Stimulated activated CD4-positive, alpha-beta T cell treated with anti-CD3 and anti-CD28 coated beads, Interleukin-4, amount 100 ng/mL, for 24 hours (primary cell): Measurements from ENCODE around the gene KIAA1671.
A peak's percentile ranks its signal among the peaks of the same experiment; 100 is the strongest.
"Not testable (repeated sequence)": the region's sequence is repeated elsewhere in the genome, so short reads cannot be mapped to it uniquely, and the experiment has no call there.

Source experiments
- DNase-seq: peaks from one replicate; pipeline ENCODE4 v3.0.0-alpha.2; 2020

Gene KIAA1671

DNA sequence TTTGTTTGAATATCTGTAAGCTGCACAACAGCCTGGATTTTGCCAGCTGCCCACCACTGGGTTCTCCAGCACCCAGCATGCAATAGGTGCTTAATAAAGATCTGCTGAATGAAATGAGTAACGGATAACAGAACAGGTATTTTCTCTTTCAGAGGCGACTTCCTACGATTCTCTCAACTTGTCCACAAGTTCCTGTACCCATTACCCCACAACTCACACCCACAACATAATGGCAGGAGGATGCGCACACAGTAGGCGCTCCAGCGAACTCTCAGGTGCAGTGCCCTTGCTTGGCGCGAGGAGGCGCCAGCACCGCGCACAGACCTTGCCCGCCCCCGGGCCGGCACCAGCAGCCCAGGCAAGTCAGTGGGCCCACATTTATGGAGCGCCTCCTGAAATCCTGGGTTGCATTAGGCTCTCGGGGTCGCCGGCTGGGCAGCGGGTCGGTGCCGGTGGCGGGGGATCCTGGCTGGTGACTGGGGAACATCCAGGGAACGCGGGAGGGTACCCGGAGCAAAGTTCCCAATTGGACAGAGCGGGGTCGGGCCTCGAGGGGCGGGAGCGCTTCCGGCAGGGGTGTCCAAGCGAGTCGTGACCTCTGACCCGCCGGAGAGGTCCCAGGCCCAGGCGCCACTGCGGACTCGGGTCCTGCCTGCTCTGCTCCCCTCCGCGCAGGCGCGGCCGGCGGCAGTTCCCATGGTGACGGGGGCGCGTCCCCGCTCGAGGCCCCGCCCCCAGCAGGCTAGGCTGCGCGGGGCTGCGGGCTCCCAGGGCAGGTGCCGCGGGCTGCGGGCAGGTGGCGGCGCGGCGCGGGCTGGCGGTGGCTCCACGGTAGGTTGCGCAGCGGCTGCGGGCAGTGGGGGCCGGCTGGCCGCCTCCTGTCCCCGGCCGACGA is at the start of gene KIAA1671:
TSS of gene KIAA1671 (plus strand) at position 775 of the 895 bp plus-strand sequence. CDS start 75,284 bp downstream, outside the sequence.
- DNase-seq, result peak; percentile 85

DNA sequence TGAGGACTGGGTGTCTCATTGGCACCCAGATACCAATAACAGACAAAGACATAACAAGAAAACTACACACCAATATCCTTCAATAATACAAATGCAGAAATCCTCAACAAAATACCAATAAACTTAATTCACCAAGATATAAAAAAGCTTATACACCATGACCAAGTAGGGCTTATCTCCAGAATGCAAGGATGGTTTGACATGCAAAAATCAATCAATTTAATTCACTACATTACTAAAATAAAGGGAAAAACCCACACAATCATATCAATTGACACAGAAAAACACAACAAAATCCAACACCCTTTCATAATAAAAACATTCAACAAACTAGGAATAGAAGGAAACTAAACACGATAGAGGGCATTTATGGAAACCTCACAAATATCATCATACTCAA is 46.6 kb upstream of the KIAA1671 start:
- DNase-seq, result no peak

DNA sequence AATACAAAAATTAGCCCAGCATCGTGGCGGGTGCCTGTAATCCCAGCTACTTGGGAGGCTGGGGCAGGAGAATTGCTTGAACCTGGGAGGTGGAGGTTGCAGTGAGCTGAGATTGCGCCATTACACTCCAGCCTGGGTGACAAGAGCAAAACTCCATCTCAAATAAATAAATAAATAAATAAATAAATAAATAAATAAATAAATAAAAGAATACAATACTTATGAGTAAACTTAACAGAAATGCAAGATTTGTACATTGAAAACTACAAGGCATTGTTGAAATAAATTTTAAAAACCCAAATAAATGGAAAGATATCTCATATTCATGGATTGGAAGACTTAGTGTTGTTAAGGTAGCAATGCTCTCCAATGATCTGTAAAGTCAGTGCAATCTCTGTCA is 45.4 kb upstream of the KIAA1671 start:
- not testable (repeated sequence) for DNase-seq

DNA sequence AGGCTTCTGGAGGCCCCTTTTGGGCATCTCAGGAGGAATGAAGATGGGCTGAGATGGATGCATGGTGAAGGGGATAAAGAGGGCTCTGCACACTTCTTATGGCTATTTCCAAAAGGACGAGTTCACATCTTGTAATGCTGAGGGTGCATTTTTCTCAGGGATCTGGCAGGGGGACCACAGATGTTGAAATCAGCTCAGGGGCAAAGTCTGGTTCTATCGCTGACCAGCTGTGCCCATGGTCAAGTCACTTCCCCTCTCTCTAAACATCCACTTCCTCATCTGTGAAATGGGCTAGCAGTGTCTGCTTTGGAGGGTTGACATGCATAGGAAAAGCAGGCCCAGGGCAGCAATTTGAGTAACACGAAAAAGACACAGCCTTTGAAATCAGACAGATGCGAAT is 32.5 kb upstream of the KIAA1671 start:
- DNase-seq, result no peak

DNA sequence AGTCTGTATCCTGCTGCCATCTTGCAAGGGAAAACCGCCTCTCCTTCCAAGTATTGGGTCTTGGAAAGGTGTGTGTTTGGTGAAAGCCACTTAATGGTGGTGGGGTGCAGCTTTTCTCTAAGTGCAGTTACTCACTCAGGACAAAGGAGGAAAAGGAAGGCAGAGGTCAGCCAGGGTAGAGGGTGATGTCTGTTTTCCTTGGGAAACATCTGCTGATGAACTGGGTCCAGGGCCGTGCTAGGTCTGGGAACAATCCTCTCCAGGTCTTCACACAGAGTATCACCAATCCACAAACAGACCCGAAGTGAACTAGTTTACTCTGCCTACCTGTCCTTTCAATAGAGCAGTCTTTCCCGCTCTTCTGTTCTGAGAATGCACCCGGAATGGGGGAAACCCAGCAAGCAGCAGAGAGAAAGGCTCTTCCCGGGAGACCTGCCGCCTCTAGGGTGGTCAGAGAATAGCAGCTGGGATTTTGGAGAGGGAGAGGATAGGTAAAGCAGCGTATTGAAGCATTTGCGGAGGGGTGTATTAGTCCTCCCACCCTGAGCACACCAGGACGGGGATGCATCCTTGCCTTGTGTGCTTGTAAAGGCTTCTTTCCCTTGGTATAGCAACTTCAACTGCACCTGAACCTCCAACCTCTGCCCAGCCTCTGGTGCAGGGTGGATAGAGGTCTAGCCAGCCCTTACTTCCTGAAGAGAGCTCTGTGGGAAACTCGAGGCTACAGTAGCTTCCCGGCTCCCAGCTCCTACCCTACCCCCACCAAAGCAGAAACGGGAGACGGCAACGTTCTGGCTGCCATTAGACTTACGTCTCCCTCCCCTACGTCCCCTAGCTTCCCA is 26.7 kb upstream of the KIAA1671 start:
- no peak for DNase-seq

DNA sequence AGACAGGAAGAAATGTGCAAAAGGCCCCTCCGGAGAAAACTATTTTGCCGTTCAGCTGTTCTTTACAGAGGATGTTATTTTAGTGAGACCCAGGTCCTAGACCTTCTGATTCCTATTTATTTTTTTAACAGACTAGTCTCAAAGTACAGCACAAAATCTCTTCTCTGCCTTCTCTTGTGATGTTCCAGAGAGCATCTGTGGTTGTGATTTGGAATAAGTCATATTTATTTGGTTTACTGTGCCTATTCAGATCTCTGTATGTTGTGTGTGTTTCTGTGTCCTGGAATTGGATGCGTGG is 26.1 kb upstream of the KIAA1671 start:
- DNase-seq, result no peak

DNA sequence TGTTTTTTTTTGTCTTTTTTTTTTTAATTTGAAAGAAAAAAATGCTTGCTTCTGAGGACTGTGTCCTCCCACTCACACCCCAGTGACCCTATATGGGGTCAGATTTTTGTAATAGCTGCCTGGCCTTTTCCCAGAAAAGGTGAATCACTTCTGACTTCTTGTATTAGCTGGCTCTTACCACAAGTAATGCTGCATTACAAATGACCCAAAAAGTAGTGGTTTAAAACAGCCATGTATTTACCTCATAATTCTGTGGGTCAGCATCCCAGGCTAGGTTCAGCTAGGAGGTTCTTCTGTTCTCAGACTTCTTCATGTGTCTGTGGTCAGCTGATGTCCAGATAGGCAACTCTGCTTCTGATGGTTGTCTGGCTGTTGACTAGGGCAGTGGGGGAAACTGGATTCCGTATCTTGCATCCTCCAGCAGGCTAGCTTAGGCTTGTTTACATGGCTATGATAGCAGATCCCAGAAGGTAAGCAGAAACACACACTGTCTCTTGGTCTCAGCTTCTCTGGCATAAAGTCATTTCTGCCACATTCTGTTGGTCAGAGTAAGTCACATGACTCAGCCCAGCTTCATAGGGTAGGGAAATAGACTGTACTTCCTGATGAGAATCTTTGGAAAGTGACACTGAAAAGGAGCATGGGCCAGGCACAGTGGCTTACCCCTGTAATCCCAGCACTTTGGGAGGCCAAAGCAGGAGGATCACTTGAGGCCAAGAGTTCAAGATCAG is 25.5 kb upstream of the KIAA1671 start:
- no peak for DNase-seq

DNA sequence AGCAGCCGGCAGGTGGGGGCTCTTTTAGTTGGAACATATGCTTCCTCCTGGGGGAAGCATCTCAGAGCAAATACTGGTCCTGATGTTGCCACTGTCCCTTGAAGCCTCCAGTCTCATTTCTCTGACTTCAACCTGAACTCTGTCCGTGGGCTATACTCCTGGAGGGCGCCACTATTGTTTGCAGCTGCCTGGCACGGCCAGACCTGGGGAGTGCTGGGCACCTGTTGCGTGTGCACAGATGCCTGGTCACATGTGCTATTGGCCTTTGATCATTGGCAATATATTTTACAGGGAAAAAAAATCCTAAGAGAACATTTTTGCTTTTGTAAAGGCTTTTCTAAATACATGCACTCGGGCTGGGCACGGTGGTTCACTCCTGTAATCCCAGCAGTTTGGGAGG is 24.2 kb upstream of the KIAA1671 start:
- DNase-seq, result no peak

DNA sequence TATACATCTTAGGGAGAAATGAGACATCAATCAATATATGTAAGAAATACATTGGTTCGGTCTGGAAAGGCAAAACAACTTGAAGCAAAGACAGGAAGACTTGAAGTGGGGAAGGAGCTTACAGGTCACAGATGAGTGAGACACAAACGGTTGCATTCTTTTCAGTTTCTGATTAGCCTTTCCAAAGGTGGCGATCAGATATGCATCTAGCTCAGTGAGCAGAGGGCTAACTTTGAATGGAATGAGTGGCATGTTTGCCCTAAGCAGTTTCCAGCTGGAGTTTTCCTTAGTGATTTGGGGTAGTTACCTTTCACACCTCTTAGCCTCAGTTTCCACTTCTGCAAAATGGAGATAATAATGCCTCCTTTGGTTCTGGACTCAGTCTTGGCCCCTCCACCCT is 21.8 kb upstream of the KIAA1671 start:
- DNase-seq, result no peak

DNA sequence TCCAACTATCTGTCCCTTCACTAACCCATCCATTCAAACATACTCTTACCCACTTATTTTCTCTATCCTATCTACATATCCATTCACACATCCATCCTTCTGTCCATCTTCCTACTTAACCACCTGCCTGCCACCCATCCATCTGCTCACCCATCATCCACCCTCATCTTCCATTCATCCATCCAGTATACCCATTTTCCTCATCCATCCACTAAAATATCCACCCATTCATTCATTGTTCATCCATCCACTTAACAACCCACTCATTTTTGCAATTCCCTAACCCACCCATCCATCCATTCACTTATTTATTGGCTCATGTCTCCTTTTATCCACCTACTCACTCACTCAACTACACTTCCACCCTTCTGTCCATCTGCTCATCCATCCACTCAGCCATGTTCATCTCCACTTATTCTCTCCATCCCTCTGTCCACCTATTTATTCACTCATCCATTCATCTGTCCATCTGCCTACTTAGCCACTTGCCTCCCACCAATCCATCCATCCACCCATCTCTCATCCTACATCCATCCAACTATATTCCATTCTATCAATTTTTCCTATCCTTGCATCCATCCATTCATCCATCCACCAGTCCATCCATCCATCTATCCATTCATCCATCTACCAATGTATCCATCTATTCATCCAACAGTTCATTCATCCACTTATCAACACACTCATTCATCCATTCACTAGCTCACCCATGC is 16.6 kb upstream of the KIAA1671 start:
- DNase-seq, result no peak

DNA sequence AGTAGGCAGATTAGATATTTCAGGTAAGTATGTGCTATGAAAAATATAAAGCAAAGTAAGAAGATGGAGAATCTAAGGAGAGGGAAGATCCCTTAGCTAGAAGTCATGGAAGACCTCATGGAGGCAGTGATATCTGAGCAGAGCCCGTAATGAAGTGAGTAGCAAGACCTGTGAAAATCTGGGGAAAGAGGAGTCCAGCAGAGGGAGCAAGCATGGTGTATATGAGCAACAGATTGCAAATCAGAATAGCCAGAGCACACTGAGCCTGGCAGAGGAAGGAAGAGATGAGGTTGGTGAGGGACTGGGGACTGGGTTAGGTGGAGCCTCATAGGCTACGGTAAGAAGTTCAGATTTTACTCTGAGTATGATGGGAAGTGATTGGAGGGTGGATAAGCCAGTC is 15.4 kb upstream of the KIAA1671 start:
- no peak for DNase-seq

DNA sequence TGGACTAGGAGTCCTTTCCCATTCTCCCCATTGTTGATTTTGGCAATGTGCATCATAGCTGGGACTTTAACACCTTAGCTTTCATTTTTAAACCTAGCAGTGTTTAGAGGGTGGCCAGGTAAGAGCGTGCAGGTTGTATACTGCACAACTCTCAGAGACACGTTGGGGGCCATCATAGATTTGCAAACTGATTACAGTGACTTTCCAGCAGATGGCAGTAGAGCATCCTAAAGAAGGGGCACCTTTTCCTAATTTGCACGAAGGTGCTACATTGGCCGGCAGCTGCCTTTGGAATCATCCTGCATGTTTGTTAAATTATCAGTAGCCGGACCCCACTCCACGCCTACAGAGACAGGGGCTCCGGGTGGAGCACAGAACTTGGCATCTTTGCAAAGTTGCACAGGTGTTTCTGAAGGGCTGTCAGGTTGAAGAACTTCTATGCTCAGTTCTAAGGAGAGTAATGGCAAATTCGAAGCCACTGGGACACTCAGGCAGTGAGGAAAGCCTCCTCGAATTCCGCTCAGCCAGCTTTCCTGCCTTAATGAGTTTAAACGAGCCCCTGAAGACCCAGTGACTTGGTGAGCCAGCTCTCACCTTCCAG is 13.7 kb upstream of the KIAA1671 start:
- peak; percentile 41 for DNase-seq

DNA sequence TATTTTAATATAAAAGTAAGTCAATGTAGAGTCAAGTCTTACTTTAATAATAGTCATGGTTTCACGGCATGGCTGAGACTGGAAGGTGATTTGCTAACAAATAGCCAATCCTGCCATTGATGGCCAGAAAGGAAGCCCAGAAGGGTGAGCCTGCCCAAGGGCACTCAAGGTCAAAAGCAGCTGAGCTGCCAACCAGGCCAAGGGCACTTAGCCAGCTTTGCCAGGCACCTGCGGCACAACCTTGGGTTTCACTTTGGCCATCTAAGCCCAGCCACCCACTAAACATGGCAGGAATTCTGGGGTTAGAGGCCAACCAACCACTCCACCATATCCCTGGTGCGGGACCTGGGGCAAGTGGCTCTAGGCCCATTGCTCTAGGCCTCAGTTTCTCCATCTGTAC is 10.2 kb upstream of the KIAA1671 start:
- no peak for DNase-seq

DNA sequence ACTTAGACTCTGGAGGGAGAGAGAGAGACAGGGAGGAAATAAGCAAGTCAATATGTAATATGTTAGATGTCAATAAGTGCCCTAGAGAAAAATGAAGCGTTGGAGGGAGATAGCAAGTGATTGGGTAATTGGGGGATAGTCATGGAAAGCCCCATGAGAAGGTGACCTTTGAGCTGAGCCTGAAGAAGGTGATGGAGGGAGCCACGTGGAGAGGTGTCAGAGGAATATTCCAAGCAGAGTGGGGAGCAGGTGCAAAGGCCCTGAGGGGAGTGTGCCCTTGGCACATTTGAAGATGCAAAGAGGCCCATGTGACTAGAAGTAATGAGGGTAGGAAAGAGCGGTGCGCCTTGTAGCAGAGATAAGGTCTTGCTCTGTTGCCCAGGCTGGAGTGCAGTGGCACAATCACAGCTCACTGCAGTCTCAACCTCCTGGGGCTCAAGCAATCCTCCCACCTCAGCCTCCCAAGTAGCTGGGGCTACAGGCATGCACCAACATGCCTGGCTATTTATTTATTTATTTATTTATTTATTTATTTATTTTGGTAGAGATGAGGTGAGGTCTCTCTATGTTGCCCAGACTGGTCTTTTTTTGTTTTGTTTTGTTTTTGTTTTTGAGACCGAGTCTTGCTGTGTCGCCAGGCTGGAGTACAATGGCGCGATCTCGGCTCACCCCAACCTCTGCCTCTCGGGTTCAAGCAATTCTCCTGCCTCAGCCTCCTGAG is 8.1 kb upstream of the KIAA1671 start:
- DNase-seq, result no peak

DNA sequence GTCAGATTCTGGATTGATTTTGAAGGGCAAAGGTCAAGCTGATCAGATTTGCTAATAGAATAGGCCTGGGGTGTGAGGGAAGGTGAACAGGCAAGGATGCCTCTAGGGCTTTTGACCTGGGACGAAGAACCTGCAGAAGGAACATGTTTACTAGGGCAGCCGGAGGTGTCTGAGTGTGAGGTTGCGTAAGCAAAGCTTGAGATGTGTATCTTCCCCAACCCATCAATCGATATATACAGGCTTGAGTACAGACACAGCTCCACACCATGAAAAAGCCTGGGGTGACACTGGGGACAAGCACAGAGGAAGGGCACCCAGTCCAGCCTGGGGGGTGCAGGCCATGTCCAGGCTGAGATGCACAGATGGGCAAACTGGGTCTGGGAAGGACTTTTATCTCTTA is 7.1 kb upstream of the KIAA1671 start:
- DNase-seq, result no peak

DNA sequence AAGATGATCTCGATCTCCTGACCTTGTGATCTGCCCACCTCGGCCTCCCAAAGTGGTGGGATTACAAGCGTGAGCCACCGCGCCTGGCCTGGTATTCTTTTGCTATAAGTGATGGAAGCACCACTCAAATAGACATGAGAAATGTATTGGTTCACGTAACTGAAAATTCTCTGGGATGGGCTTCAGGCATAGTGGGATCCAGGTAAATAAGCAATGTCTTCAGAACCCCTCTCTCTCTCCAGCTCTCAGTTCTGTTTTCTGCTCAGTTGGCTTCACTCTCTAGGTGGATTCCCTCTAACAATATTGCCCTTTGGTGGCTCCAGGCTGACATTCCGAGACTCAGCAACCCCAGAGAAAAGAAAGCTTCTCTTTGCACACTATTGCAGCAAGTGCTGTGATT is 5.1 kb upstream of the KIAA1671 start:
- DNase-seq, result no peak

DNA sequence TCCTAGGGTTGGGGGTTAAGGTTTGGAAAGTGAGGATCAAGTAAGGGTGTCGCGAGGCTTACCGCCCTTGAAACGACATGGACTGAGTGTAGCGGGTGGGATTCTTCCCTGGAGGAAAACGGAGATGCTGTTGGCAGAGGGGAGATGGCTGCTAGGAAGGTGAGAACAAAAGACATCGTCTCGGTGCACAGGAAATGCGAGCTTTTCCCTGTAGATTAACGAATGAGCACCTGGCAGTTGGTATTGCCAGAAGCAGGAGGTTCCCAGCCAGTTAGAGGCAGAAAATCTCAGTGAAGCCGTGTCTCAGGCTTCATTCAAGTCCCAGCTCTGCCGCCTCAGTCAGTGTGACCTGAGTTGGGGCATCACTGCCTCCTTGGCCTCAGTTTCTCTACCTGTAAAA is 4.6 kb upstream of the KIAA1671 start:
- no peak for DNase-seq

DNA sequence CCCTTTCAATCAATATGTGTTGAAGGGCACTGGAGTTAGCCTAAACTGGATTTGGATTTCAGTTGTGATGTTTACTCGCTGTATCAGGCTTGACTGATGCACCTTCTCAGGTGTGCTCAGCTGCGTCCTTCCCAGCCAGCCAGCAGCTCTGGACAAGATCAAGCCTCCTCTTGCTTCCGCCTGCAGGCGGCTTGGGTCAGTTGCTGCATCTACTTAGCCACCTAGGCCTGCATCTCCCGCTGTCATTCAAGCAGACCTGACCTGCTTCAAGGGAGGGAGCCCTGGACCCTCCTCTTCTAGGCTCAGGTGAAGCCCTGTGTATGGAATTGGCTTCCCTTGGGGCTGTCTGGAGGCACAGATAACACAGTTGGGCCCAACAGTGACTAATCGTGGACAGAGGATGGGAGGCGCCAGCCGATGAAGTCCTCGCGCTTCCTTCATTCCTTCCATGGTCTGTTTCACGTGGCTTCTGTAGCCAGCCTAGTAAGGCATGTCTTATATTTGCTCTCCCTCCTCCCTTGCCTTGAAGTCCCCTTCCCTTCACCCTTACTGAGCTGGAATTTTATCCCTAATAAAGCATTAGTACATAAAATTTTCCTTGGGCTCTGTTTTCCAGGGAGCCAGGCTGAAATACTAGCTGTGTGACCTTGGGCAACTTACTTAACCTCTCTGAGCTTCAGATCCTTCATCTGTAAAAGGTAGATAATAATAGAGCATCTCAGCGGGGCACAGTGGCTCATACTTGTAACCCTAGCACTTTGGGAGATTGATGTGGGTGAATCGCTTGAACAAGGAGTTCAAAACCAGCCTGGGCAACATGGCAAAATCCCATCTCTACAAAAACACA is 3.9 kb upstream of the KIAA1671 start:
- no peak for DNase-seq

DNA sequence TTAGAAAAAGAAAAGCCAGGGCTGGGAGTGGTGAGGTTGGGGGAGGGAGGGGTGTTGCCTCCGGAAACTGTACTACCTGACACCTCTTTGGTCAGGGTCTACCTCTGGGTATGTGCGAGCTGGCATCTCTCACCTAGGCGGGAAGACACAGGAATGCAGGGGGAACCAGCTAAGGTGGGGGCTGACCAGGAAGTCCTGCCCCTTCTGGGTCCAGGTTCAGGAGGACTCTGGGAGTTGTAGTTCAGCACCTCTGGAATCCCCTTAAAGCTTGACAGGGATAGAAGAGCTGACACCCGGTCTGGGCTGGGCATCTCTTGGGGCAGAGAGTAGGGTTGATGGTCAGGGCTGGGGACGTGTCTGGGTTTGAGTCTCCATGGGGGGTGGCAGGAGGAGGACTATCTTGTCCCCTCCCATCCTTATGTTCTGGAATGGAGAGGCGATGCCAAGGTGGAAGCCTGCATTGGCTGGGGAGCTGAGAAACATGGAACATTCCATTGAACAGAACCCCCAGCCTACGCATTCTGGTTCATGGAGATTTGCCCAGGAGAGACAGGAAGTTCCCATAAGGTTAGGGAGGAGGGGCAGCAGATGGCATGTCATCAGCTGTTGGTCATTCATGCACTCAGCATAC is 2.1 kb upstream of the KIAA1671 start:
- no peak for DNase-seq

DNA sequence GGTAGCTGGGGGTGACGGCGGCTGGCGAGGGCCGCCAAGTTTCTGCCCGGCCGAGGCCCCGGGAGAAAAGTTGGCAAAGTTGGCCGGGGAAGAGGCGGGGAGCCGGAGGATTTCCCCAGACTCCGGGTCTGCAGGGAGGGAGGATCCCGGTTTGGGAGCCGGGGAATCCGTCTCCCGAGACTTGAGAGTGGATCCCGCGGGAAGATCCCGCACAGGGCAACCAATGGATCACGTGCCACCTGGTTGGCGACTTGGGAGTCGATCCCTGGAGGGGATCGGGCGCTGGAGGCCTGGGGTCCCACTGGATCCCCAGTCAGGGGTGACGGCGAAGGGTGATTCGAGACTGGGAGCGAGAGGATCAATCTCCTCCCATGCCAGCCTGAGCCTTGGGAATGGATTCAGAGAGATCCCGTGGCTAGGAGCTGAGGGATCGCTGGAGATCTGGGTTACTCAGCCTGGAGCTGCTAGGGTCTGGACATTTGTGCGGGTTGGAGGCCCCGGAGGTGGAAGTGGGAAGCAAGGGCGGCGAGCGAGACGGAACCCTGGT is 394 bp downstream of the KIAA1671 start:
- DNase-seq, result no peak
